GM20000 (cell line): Measurements from ENCODE around the gene COL5A1.
"Not testable (repeated sequence)": the region's sequence is repeated elsewhere in the genome, so short reads cannot be mapped to it uniquely, and the experiment has no call there.

Experiments
- DNase-seq: peaks from one replicate; pipeline ENCODE4 v3.0.0; 2012; ENCODE audit warnings: low spot score
- CTCF ChIP-seq: IDR thresholded peaks from 2 replicates; pipeline ENCODE4 v1.5.1; 2012; ENCODE audit warnings: mild to moderate bottlenecking, control low read depth; ENCODE audit errors: extremely low read depth, missing control alignments

Gene COL5A1

GRCh38 chr9:134701581-134702259 is 60.1 kb downstream of the COL5A1 start:
- no peak for TF ChIP-seq CTCF
- no peak for DNase-seq

- TF ChIP-seq CTCF, result no peak
- no peak for DNase-seq
Measured at GRCh38 chr9:134702291-134702690, 60.7 kb downstream of the COL5A1 start.

- DNase-seq, result not testable (repeated sequence)
Measured at GRCh38 chr9:134703730-134704114, 62.1 kb downstream of the COL5A1 start.

GRCh38 chr9:134704498-134704897 is 62.9 kb downstream of the COL5A1 start:
- no peak for TF ChIP-seq CTCF
- no peak for DNase-seq

- DNase-seq, result no peak
- TF ChIP-seq CTCF, result no peak
Measured at GRCh38 chr9:134705786-134706185, 64.2 kb downstream of the COL5A1 start.

GRCh38 chr9:134706522-134706921 is 64.9 kb downstream of the COL5A1 start:
- DNase-seq, result no peak
- TF ChIP-seq CTCF, result no peak

GRCh38 chr9:134707031-134707680 is 65.6 kb downstream of the COL5A1 start:
- no peak for TF ChIP-seq CTCF
- no peak for DNase-seq
